Measurements from ENCODE around the gene ZNF689. TPM values are rescaled to one million over a fixed set of nuclear protein-coding genes. Genes with fewer than 3 reads are reported as not detected.
A peak's percentile ranks its signal among the peaks of the same experiment; 100 is the strongest.

The ZNF689 gene
- total and polyA plus RNA-seq, 2 of the 13 experiments (the other 11 are each of a cell fraction or from before 2014, with no cell fraction given), result 9.7 to 19.5 TPM

DNA sequence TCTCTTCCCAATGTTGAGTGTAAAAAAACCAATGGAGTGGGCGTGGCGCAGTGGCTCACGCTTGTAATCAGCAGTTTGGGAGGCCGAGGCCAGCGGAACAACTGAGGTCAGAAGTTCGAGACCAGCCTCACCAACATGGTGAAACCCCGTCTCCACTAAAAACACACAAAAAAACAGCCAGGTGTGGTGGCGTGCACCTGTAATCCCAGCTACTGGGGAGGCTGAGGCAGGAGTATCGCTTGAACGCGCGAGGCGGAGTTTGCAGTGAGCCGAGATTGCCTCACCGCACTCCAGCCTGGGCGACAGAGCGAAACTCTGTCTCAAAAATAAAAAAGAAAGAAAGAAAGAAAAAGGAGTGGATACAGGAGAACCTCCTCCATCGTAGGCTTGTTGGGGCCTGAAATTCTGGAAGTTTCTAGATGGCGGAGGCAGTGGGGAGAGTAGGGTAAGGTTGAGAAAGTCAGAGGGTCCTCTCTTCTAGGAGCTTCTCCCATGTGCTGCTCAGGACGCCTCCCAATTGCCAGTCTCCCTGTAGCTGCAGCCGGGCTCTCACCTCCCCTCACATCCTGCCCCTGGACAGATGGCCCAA is 51.3 kb downstream of the ZNF689 start (continued):
- TF ChIP-seq, protein P1, sequence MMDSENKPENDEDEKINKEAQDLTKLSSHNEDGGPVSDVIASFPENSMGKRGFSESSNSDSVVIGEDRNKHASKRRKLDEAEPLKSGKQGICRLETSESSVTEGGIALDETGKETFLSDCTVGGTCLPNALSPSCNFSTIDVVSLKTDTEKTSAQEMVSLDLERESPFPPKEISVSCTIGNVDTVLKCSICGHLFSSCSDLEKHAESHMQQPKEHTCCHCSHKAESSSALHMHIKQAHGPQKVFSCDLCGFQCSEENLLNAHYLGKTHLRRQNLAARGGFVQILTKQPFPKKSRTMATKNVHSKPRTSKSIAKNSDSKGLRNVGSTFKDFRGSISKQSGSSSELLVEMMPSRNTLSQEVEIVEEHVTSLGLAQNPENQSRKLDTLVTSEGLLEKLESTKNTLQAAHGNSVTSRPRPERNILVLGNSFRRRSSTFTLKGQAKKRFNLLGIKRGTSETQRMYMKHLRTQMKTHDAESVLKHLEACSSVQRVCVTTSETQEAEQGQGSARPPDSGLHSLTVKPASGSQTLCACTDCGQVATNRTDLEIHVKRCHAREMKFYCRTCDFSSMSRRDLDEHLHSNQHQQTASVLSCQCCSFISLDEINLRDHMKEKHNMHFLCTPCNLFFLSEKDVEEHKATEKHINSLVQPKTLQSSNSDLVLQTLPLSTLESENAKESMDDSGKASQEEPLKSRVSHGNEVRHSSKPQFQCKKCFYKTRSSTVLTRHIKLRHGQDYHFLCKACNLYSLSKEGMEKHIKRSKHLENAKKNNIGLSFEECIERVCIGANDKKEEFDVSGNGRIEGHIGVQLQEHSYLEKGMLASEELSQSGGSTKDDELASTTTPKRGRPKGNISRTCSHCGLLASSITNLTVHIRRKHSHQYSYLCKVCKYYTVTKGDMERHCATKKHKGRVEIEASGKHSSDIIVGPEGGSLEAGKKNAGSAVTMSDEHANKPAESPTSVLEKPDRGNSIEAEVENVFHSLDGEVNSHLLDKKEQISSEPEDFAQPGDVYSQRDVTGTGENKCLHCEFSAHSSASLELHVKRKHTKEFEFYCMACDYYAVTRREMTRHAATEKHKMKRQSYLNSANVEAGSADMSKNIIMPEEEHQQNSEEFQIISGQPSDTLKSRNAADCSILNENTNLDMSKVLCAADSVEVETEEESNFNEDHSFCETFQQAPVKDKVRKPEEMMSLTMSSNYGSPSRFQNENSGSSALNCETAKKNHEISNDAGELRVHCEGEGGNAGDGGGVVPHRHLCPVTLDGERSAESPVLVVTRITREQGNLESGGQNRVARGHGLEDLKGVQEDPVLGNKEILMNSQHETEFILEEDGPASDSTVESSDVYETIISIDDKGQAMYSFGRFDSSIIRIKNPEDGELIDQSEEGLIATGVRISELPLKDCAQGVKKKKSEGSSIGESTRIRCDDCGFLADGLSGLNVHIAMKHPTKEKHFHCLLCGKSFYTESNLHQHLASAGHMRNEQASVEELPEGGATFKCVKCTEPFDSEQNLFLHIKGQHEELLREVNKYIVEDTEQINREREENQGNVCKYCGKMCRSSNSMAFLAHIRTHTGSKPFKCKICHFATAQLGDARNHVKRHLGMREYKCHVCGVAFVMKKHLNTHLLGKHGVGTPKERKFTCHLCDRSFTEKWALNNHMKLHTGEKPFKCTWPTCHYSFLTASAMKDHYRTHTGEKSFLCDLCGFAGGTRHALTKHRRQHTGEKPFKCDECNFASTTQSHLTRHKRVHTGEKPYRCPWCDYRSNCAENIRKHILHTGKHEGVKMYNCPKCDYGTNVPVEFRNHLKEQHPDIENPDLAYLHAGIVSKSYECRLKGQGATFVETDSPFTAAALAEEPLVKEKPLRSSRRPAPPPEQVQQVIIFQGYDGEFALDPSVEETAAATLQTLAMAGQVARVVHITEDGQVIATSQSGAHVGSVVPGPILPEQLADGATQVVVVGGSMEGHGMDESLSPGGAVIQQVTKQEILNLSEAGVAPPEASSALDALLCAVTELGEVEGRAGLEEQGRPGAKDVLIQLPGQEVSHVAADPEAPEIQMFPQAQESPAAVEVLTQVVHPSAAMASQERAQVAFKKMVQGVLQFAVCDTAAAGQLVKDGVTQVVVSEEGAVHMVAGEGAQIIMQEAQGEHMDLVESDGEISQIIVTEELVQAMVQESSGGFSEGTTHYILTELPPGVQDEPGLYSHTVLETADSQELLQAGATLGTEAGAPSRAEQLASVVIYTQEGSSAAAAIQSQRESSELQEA (CRISPR knock-in tag; IDR thresholded peaks at IDR 0.05; ENCODE audit: not compliant biosample characterization), result no peak
- TF ChIP-seq, protein P2, sequence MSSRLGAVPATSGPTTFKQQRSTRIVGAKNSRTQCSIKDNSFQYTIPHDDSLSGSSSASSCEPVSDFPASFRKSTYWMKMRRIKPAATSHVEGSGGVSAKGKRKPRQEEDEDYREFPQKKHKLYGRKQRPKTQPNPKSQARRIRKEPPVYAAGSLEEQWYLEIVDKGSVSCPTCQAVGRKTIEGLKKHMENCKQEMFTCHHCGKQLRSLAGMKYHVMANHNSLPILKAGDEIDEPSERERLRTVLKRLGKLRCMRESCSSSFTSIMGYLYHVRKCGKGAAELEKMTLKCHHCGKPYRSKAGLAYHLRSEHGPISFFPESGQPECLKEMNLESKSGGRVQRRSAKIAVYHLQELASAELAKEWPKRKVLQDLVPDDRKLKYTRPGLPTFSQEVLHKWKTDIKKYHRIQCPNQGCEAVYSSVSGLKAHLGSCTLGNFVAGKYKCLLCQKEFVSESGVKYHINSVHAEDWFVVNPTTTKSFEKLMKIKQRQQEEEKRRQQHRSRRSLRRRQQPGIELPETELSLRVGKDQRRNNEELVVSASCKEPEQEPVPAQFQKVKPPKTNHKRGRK (CRISPR knock-in tag; IDR thresholded peaks at IDR 0.05), result peak; percentile 70; the same call in 1 of the 2 replicates
- no peak for TF ChIP-seq ZSCAN9 (CRISPR knock-in tag; IDR thresholded peaks at IDR 0.05; ENCODE audit: borderline replicate concordance)
- peak; percentile 43; the same call in 1 of the 2 replicates for TF ChIP-seq ZNF563 (CRISPR knock-in tag; IDR thresholded peaks at IDR 0.05)
- TF ChIP-seq, protein P3, sequence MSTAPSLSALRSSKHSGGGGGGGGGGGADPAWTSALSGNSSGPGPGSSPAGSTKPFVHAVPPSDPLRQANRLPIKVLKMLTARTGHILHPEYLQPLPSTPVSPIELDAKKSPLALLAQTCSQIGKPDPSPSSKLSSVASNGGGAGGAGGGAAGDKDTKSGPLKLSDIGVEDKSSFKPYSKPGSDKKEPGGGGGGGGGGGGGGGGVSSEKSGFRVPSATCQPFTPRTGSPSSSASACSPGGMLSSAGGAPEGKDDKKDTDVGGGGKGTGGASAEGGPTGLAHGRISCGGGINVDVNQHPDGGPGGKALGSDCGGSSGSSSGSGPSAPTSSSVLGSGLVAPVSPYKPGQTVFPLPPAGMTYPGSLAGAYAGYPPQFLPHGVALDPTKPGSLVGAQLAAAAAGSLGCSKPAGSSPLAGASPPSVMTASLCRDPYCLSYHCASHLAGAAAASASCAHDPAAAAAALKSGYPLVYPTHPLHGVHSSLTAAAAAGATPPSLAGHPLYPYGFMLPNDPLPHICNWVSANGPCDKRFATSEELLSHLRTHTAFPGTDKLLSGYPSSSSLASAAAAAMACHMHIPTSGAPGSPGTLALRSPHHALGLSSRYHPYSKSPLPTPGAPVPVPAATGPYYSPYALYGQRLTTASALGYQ (CRISPR knock-in tag; IDR thresholded peaks at IDR 0.05), result no peak
- TF ChIP-seq ZNF501 (CRISPR knock-in tag; IDR thresholded peaks at IDR 0.05), result no peak
- TF ChIP-seq ZNF382 (CRISPR knock-in tag; IDR thresholded peaks at IDR 0.05; ENCODE audit: borderline replicate concordance), result no peak
- no peak for TF ChIP-seq MATR3 (CRISPR knock-in tag; IDR thresholded peaks at IDR 0.05)
- TF ChIP-seq, protein P4, sequence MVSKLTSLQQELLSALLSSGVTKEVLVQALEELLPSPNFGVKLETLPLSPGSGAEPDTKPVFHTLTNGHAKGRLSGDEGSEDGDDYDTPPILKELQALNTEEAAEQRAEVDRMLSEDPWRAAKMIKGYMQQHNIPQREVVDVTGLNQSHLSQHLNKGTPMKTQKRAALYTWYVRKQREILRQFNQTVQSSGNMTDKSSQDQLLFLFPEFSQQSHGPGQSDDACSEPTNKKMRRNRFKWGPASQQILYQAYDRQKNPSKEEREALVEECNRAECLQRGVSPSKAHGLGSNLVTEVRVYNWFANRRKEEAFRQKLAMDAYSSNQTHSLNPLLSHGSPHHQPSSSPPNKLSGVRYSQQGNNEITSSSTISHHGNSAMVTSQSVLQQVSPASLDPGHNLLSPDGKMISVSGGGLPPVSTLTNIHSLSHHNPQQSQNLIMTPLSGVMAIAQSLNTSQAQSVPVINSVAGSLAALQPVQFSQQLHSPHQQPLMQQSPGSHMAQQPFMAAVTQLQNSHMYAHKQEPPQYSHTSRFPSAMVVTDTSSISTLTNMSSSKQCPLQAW (CRISPR knock-in tag; IDR thresholded peaks at IDR 0.05), result 0 out of 2 replicates have a peak, but pooled peaks have one; percentile 9
- TF ChIP-seq KDM4B (CRISPR knock-in tag; IDR thresholded peaks at IDR 0.05), result no peak
- peak; percentile 73 for TF ChIP-seq RCOR2 (CRISPR knock-in tag; IDR thresholded peaks at IDR 0.05)
- no peak for TF ChIP-seq ZBTB7A (CRISPR knock-in tag; IDR thresholded peaks at IDR 0.05)

Measured in HepG2 (cell line).